ENCODE data around the gene RBM19. TPM values are rescaled to one million over a fixed set of nuclear protein-coding genes. Genes with fewer than 3 reads are reported as not detected.
"Not testable (repeated sequence)": the region's sequence is repeated elsewhere in the genome, so short reads cannot be mapped to it uniquely, and the experiment has no call there.

Gene RBM19
- polyA plus RNA-seq, 10 donors, result 11.8 to 21.7 (median 14.9) TPM

DNA sequence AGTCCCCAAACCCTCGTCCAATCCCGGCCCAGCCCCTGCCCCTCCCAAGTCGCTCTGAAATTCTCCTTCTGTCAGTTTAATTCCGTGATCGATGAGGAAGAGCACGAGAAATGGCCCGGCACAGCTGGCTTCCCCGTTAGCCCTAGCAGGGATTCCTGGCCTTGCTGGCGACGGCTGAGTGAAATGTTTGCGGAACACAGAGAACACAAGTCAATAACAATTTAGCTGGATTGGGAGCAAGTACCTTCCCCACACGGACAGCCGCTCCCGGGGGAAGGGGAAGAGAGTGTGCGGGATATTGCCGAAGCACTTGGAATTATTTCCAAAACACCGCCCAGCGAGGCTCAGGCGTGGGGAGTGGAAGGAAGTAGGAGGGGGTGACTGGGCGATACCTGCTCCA lies 134.6 kb downstream of the RBM19 start:
- DNase-seq, result no peak

DNA sequence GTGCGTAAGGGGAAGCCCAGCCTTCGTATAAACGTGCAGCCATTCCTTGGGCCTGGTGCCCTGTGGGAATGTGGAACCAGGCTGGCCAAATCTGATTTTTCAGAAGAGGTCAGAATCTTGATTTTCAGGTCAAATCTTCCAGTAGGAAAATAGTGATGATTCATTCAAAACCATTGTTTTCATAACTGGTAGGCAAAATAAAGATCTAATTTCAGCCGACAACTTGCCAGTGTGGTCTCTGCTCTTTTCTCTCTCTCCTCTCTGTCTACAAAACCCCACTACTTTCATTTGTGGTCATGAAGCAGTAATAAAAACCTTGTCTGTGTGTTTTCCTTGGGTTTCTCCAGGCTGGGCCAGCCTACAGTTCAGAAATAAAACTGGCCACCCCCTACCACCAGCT lies 135.1 kb downstream of the RBM19 start:
- no peak for DNase-seq

DNA sequence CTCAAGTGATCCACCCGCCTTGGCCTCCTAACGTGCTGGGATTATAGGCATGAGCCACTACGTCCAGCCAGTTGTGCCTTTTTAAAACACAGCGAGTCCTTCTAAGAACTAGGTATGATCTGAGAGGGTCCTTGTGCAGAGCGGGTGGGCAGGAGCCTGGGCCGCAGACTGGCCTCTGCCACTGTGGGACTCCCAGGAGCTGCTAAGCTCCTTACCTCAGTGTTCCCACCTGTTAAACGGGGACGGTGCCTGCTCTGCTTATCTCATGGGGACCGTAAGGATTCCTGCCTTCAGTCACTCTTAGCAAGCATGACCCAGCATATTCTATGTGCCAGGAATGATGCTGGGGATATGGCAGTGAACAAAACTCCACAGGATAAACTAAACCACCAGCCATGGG lies 136.9 kb downstream of the RBM19 start:
- no peak for DNase-seq

DNA sequence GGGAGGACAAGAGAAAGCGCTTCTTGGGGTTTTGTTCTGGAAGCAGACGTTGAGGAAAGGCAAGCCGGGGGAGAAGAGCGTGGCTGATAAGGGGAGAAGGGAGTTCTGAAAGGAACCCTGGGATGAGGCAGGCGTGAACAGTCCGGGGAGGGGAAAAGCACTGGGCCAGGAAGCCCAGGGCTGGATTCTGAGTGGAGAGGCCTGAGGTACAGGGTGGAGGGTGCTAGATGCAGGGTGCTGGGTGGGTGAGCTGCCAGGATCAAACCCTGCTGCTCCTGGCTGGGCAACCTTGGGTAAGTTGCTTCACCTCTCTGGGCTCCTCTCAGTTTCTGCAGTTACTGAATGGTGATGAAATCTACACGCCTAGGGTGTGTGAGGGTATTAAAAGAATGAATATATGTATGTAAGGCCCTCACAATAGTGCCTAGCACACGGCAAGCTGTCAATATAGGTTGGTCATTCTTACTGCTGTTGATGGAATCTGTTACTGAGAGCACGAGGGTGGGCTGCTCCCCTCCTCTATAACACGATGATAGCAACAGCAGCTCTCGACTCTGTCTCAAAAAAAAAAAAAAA lies 138.5 kb downstream of the RBM19 start:
- no peak for DNase-seq

- DNase-seq, result no peak
Measured at GRCh38 chr12:113826805-113827538, 139.2 kb downstream of the RBM19 start.

GRCh38 chr12:113825705-113826104 lies 140.4 kb downstream of the RBM19 start:
- DNase-seq, result no peak

- no peak for DNase-seq
Measured at GRCh38 chr12:113823816-113824215, 142.3 kb downstream of the RBM19 start.

GRCh38 chr12:113823016-113823415 lies 143.1 kb downstream of the RBM19 start:
- DNase-seq, result peak in 1 of 3 donors; percentile 53

GRCh38 chr12:113820842-113821241 lies 145.3 kb downstream of the RBM19 start:
- no peak for DNase-seq

GRCh38 chr12:113820309-113820708 lies 145.8 kb downstream of the RBM19 start:
- no peak for DNase-seq

DNA sequence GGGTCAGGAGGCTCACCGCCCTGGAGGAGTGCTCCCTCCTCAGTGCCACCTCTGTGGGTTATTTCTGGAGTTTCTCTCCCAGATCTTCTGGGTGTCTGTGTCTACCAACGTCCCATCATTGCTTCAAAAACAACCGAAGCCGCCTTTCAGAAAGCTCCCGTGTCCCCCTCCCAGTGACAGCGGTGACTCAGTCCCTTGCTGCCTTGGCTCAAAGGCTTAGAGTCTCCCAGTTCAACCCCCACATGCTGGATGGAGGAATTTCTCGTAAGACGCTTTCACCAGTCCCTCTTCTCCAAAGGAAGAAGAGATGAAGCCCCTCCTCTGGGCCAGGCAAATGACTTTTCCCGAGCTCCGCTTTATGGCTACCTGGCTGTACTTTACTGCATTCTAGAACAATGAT lies 146.6 kb downstream of the RBM19 start:
- DNase-seq, result no peak

- no peak for DNase-seq
Measured at GRCh38 chr12:113818833-113819232, 147.3 kb downstream of the RBM19 start.

DNA sequence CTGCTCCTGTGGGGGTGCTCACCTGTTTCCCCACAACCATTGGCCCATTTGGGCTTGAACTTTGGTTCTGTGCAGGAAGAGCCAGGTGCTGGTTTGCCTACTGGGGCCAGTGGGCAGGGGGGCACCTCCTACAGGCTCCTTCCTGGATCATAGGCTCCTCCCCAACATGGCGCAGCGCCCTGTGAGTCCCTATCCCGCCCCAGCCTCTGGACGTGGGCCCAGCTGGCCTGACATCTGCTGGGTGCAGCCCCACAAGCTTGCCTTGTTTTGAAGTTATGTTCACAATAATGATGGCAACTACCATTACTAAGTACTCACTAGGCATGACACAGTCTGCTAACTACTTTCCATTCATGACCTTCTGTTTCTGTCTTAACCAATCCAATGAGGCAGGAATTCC lies 147.8 kb downstream of the RBM19 start:
- peak in 2 of 3 donors; percentile 16 to 35 for DNase-seq

DNA sequence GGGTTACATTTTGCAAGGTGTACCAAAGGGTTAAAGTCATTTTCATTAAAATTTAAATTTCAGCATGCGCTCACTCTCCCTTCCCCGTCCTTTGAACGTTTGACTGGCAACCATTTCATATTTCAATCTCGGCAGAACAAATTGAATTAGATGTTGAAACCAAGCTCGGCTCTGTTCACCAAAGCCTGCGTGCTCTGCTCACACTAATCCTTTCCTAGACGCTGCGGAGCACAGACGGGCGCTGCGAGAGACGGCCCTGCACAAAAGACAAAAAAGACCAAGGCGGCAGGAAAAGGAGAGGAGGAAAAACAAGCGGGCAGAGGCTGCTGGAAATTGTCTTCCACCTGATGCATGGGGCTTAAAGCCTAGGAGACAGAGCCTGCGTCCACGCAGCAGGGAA lies 149.3 kb downstream of the RBM19 start:
- no peak for DNase-seq

- no peak for DNase-seq
Measured at GRCh38 chr12:113815031-113815430, 151.1 kb downstream of the RBM19 start.

GRCh38 chr12:113813229-113813541 lies 152.9 kb downstream of the RBM19 start:
- no peak for DNase-seq

DNA sequence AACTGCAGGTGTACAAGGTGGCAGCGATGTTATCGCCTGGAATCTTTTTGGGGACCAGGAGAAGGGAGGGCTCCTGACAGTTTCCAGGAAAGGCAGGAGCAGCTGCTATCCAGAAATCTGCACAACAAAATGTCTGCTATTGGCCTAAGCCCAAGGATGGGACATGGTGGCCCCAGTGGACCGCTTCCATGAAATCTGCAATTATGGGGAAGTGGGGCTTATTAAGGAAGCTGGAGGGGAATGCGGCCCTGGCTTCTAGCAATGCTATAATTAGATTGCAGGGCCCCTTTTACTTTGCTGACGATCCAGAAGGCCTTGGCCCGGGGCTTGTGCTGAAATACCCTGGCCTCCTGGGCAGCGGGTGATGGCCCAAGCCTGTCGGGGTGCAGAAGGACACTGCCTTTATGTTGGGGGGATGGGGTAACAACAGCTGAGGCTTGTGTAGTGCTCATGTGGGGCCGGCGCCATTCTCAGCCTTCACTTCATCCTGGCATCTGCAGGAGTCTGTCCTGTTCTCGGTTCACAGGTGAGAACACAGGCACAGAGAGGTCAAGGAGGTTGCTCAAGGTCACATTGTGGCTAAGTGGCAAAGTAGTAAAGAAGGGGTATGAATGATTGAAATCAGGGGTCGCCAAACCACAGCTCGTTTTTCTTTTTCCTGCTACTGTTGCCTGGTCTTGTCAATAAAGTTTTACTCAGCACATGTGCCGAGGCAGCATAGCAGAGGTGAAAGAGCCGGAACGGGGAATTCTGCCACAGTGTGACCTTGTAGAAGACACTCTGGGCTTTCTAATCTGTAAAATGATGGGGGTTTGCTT lies 153.5 kb downstream of the RBM19 start:
- peak; percentile 19 to 61 (median 27) for DNase-seq

- DNase-seq, result not testable (repeated sequence)
Measured at GRCh38 chr12:113809462-113810220, 156.5 kb downstream of the RBM19 start.

DNA sequence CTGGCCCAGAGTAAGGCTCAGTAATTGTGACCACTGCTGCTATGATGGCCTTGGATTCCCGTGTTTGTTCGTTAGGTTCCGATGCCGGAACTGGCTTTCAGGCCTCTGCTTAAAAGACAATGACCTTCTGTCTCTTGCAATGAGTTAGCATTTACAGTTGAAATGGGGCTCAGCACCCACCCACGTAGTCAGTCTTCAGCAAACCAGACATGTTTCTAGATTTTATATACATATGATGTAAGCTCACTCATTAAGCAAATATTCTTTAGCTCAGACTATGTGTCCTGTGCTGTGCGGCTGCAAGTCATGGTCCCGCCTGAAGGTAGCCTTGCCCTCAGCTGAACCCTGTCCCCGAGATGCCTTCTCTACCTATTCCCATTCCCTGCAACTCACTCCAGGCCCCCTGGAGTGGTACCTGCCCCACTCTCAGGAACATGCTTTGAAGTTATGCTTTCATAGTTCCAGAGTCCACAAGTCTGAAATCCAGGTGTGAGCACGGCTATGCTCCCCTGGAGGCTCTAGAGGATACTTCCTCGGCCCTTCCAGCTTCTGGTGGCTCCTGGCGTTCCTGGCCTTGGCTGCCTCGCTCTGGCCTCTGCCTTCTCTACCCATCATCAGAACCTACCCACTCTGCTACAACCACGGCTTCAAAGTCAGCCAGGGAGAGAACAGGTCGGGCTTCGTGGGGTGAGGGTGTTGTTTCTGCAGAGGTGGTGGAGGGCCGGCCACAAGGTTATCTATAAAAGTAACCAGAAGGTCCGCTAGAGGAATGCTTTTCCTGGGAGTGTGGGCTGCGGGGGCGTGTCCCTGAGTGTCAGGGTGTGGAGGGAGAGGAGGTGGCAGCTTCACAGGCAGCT lies 157.8 kb downstream of the RBM19 start:
- no peak for DNase-seq

DNA sequence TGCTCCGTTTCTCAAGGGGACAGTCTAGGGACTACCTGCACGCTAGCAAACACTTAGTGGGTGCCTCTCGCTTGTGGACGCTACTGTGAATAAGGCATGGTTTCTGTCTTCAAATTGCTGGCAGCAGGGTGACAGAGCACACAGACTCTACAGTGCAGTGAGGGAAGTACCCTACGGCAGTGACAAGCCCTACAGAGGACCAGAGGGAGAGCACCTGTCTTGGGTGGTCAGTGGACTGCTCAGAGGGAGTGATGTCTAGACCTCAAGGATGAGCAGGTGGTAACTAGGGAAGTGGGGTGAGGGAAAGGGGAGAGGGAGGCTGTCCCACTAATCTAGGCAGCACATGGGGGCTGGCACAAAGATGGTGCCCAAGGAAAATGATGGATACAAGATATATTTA lies 160.5 kb downstream of the RBM19 start:
- no peak for DNase-seq

GRCh38 chr12:113804961-113805600 lies 161.0 kb downstream of the RBM19 start:
- DNase-seq, result no peak

All from muscle of back (tissue), 11 donors.